ENCODE measurements around the gene ZNF19. TPM values are rescaled to one million over a fixed set of nuclear protein-coding genes. Genes with fewer than 3 reads are reported as not detected.

Gene ZNF19
- total RNA-seq, 2 donors from 2014 or later = 3.6 to 5.9 TPM

DNA sequence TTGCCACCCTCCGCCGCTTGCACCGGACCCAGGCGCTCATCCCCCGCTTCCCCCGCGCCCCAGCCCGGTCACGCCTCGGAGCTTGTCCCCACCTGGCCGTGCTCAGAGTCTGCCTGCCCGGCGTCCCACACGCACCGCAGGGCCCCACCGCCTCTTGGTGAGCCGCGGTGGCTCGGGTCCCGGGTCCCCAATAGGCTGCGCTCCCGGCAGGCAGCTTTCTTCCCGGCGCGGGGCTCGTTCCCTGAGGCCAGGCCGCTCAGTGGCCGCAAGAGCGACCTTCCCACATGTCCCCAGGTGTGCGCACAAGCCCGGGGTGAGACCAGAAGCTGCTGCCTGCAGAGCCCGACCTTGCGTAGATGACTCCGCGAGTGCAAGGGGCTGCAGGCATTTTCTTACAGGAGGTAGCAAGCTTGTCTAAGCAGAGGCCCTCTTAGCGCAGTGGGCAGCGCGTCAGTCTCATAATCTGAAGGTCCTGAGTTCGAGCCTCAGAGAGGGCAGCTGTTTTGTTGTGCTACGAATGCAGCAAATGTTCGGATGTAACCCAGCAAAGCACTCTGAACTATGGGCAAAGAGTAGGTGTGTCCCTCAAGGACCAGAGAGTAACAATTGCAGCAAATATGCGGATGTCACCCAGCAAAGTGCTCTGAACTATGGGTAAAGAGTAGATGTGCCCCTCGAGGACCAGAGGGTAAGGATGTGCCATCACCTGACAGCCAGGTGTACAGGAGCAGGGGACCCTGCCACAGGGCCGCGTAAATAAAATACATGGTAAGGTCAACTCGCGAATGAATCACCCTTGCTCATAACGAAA, 62.9 kb downstream of the ZNF19 start:
- Histone ChIP-seq H3K9me3 (no peaks in the 10 kb centered on the region), H3K27me3 (no peaks in the 10 kb centered on the region), H3K4me1 (no peaks in the 10 kb centered on the region), H3K36me3 (replicated peaks in 1 of 2; ENCODE audit: insufficient read depth in 1 of 2, low read depth in 2 of 2) (no peaks in the 10 kb centered on the region), H3K27ac (peak overlapping the region in 1 of 4 donors; percentile 55), H3K4me3 (no peak overlapping the region)
- no peak for TF ChIP-seq POLR2A (IDR thresholded peaks at IDR 0.05)
- TF ChIP-seq, protein P1, sequence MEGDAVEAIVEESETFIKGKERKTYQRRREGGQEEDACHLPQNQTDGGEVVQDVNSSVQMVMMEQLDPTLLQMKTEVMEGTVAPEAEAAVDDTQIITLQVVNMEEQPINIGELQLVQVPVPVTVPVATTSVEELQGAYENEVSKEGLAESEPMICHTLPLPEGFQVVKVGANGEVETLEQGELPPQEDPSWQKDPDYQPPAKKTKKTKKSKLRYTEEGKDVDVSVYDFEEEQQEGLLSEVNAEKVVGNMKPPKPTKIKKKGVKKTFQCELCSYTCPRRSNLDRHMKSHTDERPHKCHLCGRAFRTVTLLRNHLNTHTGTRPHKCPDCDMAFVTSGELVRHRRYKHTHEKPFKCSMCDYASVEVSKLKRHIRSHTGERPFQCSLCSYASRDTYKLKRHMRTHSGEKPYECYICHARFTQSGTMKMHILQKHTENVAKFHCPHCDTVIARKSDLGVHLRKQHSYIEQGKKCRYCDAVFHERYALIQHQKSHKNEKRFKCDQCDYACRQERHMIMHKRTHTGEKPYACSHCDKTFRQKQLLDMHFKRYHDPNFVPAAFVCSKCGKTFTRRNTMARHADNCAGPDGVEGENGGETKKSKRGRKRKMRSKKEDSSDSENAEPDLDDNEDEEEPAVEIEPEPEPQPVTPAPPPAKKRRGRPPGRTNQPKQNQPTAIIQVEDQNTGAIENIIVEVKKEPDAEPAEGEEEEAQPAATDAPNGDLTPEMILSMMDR (IDR thresholded peaks at IDR 0.05) = no peak
- intact Hi-C loops (cut with DNase I) = no loop called here
- WGBS, 2 donors = 0 to 3% methylated on average over 9 to 36 of the region's 48 CpGs
- ATAC-seq (peak; percentile 33), DNase-seq (peak; percentile 31 to 76 (median 66))

DNA sequence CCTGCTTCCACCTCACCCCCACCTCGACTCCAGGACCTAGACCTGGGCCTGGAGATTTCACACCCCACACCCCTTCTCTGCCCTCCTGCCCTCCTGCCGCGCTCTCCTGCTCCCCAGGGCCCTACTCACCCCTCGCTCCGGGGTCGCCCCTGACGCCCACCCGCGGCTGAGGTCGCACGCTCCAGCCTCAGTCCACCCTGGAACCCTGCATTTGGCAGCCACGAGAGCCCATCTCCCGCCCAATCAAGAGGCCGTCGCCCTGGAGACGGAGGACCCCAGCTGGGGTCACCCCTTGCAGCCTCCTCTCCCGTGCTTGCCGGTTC, 63.4 kb downstream of the ZNF19 start:
- no peaks in the 10 kb centered on the region for H3K36me3 ChIP-seq (replicated peaks in 1 of 2; ENCODE audit: insufficient read depth in 1 of 2, low read depth in 2 of 2)
- TF ChIP-seq, protein P1 (IDR thresholded peaks at IDR 0.05) = no peak
- no peak overlapping the region for H3K27ac ChIP-seq
- intact Hi-C loops (cut with DNase I) = no loop called here
- WGBS, 2 donors = 8 to 16% methylated on average over 16 of the region's 18 CpGs
- H3K9me3 ChIP-seq = no peaks in the 10 kb centered on the region
- H3K4me3 ChIP-seq = no peak overlapping the region
- DNase-seq (no peak), ATAC-seq (peak; percentile 12)
- H3K27me3 ChIP-seq = no peaks in the 10 kb centered on the region
- no peaks in the 10 kb centered on the region for H3K4me1 ChIP-seq

DNA sequence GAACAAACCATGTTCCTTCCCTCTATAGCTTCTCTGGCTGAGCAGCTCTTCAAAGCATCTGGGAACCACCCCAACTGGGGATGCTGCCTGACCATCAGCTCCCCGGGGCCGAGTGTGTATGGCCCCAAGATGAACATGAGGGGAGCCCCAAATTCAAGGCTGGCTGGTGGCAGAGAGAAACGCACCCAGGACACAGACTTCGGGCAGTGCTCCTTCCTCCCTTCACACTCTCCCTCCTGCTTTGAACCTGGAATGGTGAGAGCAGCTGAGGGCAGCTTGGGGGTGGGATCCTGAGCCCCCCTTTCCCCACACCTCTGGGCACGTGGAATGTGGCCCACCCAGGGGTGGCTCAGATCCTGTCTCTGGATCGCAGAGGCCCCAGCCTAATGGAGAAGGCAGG, 64.5 kb downstream of the ZNF19 start:
- Histone ChIP-seq H3K27ac (no peak overlapping the region), H3K27me3 (no peaks in the 10 kb centered on the region), H3K36me3 (replicated peaks in 1 of 2; ENCODE audit: insufficient read depth in 1 of 2, low read depth in 2 of 2) (no peaks in the 10 kb centered on the region), H3K4me3 (no peak overlapping the region), H3K4me1 (no peaks in the 10 kb centered on the region), H3K9me3 (no peaks in the 10 kb centered on the region)
- TF ChIP-seq POLR2A (IDR thresholded peaks at IDR 0.05) = no peak
- TF ChIP-seq, protein P1 (IDR thresholded peaks at IDR 0.05) = no peak
- intact Hi-C loops (cut with DNase I) = no loop called here
- ATAC-seq (no peak), DNase-seq (no peak)
- 41 to 49% methylated on average over 2 to 6 of the region's 6 CpGs for WGBS, 2 donors

DNA sequence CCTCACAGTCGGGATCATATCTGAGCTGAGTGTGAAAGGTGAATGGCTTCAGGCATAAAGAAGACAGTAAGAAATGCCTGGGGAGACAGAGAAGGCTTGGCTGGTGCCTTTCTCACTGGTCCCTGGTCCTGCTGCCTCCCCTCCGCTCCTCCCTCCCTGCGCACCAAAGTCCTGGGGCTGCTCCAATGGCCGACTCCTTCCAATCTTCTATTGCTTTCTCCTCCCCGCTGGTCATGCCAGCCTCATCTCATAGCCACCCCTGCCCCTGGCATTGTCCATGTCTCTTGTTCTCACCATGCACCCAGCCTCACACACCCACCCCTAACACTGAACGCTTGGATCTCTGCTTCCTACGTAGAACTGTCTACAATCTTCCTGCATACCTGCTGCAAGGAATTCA, 65.3 kb downstream of the ZNF19 start:
- no peaks in the 10 kb centered on the region for H3K27me3 ChIP-seq

More for the DNA sequence above, 65.3 kb downstream of the ZNF19 start:
- H3K36me3 ChIP-seq (replicated peaks in 1 of 2; ENCODE audit: insufficient read depth in 1 of 2, low read depth in 2 of 2) = no peaks in the 10 kb centered on the region
- H3K9me3 ChIP-seq = no peaks in the 10 kb centered on the region
- ATAC-seq = no peak
- H3K27ac ChIP-seq = no peak overlapping the region
- H3K4me1 ChIP-seq = no peaks in the 10 kb centered on the region
- WGBS, 2 donors = 65 to 74% methylated on average over 7 of the region's 7 CpGs
- H3K4me3 ChIP-seq = no peak overlapping the region
- intact Hi-C loops (cut with DNase I) = no loop called here
- no peak for DNase-seq
- TF ChIP-seq POLR2A (IDR thresholded peaks at IDR 0.05) = no peak
- TF ChIP-seq, protein P1 (IDR thresholded peaks at IDR 0.05) = no peak

Other genes with a start within 250 kb of the ZNF19 start
- gene CMTR2, start 199.9 kb downstream of the ZNF19 start, total RNA-seq = 10 to 100 TPM in 1 of 2 donors, 1 to 10 TPM in 1; 7.3 to 20.2 TPM
- 1 to 10 TPM in 1 of 2 donors, under 1 TPM in 1; 0.99 to 3.1 TPM for gene CALB2, start 130.6 kb downstream of the ZNF19 start, total RNA-seq
- not detected for gene TLE7, start 47.3 kb downstream of the ZNF19 start, total RNA-seq
- 1 to 10 TPM; 4.4 to 5.3 TPM for gene ZNF23, start 27.1 kb downstream of the ZNF19 start, total RNA-seq
- 10 to 100 TPM; 21.8 to 23.4 TPM for gene CHST4, start 37.1 kb upstream of the ZNF19 start, total RNA-seq
- not detected for gene TAT, start 87.8 kb upstream of the ZNF19 start, total RNA-seq
- gene MARVELD3, start 136.9 kb upstream of the ZNF19 start, total RNA-seq = 10 to 100 TPM; 14.5 to 58.7 TPM
- gene PHLPP2, start 235.4 kb upstream of the ZNF19 start, total RNA-seq = 1 to 10 TPM; 4.2 to 5.9 TPM

Data from body of pancreas (tissue), 4 donors.